Caco-2 (cell line): ENCODE data around the gene PLCXD3. TPM values are rescaled to one million over a fixed set of nuclear protein-coding genes. Genes with fewer than 3 reads are reported as not detected.

Experiments used
- BruUV-seq: library from RNA; stranded (reverse); fragments of 400-500 nt; replicated peaks from 2 replicates; lab custom pipeline; 2021; lab: Mats Ljungman, UMichigan
- CTCF ChIA-PET: fragments of 300-600 bp; sonication (Branson Sonifier 250); formaldehyde crosslinking; loops from one replicate; lab custom pipeline; 2022; ENCODE audit warnings: antibody characterized with exemption; lab: Charles Lee
- POLR2A ChIA-PET: fragments of 300-600 bp; sonication (Branson Sonifier 250); formaldehyde crosslinking; loops from one replicate; lab custom pipeline; 2022; ENCODE audit warnings: antibody characterized with exemption; lab: Charles Lee
- DNase-seq, 2 experiments: peaks; one replicate each; pipeline versions ENCODE4 v3.0.0 to v3.0.0-alpha.2; 2020 to 2022
- H3K27me3 ChIP-seq: replicated peaks from 2 replicates; pipeline ENCODE4 v1.6.0; 2011; ENCODE audit warnings: low read length; ENCODE audit not compliant: control insufficient read depth, insufficient read depth
- H3K36me3 ChIP-seq: 2 replicates; pipeline ENCODE4 v1.5.1; 2011; ENCODE audit warnings: low read length; ENCODE audit not compliant: control insufficient read depth, insufficient read depth
- H3K4me1 ChIP-seq: fragments of 250-450 bp; sonication (Bioruptor Pico); 2 replicates; pipeline ENCODE4 v1.5.1; 2020; ENCODE audit warnings: mild to moderate bottlenecking
- H3K4me3 ChIP-seq: 2 replicates; pipeline ENCODE4 v1.5.1; 2011; ENCODE audit warnings: low read depth, mild to moderate bottlenecking, control low read depth, low read length
- H3K9me3 ChIP-seq: fragments of 250-450 bp; sonication (Bioruptor Pico); 2 replicates; pipeline ENCODE4 v1.5.1; 2020; ENCODE audit warnings: mild to moderate bottlenecking, moderate library complexity
- H3K27ac Mint-ChIP-seq: one replicate; pipeline ENCODE4 v1.8.0; 2022; ENCODE audit warnings: mixed read lengths; ENCODE audit not compliant: unreplicated experiment
- H3K27me3 Mint-ChIP-seq: one replicate; pipeline ENCODE4 v1.8.0; 2022; ENCODE audit warnings: mixed read lengths; ENCODE audit not compliant: insufficient read depth, unreplicated experiment
- H3K36me3 Mint-ChIP-seq: one replicate; pipeline ENCODE4 v1.8.0; 2022; ENCODE audit warnings: mild to moderate bottlenecking, mixed read lengths; ENCODE audit not compliant: insufficient read depth, unreplicated experiment
- H3K4me1 Mint-ChIP-seq: one replicate; pipeline ENCODE4 v1.8.0; 2022; ENCODE audit warnings: low read depth, mixed read lengths; ENCODE audit not compliant: unreplicated experiment
- H3K4me3 Mint-ChIP-seq: one replicate; pipeline ENCODE4 v1.8.0; 2022; ENCODE audit warnings: mild to moderate bottlenecking, moderate library complexity, mixed read lengths; ENCODE audit not compliant: unreplicated experiment
- H3K9me3 Mint-ChIP-seq: one replicate; pipeline ENCODE4 v1.8.0; 2022; ENCODE audit warnings: mixed read lengths; ENCODE audit not compliant: unreplicated experiment
- intact Hi-C: fragments of 100-400 bp; cut with micrococcal nuclease; formaldehyde crosslinking; loops from one replicate; pipeline ENCODE4 v1.10.0; 2022; ENCODE audit not compliant: unreplicated experiment
- total RNA-seq: library from RNA; stranded (reverse); gene quantifications from 2 replicates; pipeline ENCODE4 v1.2.3, GENCODE V29; 2022
- TF ChIP-seq, protein P1 (sequence below), 2 experiments: fragments of 200-600 bp in 1 of 2; IDR thresholded peaks; 1 replicate in 1 of 2; 2 replicates in 1 of 2; pipeline versions ENCODE4 v1.5.1 to v1.8.0; 2011 to 2022; ENCODE audit warnings: antibody characterized with exemption in 1 of 2, control low read depth in 1 of 2, inconsistent platforms in 1 of 2, low read depth in 1 of 2, low read length in 1 of 2, mild to moderate bottlenecking in 1 of 2, moderate library complexity in 1 of 2; ENCODE audit not compliant: insufficient read depth in 1 of 2, severe bottlenecking in 1 of 2, unreplicated experiment in 1 of 2

The PLCXD3 gene
- total RNA-seq, 1 experiment from 2014 or later: 0.20 TPM

DNA sequence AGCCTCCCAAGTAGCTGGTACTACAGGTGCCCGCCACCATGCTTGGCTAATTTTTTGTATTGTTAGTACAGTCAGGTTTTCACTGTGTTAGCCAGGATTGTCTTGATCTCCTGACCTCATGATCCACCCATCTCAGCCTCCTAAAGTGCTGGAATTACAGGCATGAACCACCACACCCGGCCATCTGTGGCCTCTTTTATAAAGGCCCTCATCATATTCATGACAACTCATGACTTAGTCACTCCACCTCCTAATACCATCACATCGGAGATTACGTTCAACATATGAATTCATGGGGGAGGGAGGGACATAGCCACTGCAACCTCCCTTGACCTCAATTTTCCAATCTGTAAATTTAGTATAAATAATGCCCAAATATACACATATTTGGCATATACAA, 27.2 kb upstream of the PLCXD3 start:
- CTCF ChIA-PET: no interaction called here
- Mint-ChIP-seq H3K36me3 (no peaks in the 10 kb centered on the region), H3K27ac (no peak overlapping the region), H3K4me3 (no peak overlapping the region), H3K9me3 (peaks cover 22% of the 10 kb centered on the region), H3K27me3 (no peaks in the 10 kb centered on the region), H3K4me1 (no peaks in the 10 kb centered on the region)
- no peaks in the 10 kb centered on the region for H3K4me1 ChIP-seq
- intact Hi-C loops: no loop called here
- DNase-seq: no peak
- TF ChIP-seq, protein P1, sequence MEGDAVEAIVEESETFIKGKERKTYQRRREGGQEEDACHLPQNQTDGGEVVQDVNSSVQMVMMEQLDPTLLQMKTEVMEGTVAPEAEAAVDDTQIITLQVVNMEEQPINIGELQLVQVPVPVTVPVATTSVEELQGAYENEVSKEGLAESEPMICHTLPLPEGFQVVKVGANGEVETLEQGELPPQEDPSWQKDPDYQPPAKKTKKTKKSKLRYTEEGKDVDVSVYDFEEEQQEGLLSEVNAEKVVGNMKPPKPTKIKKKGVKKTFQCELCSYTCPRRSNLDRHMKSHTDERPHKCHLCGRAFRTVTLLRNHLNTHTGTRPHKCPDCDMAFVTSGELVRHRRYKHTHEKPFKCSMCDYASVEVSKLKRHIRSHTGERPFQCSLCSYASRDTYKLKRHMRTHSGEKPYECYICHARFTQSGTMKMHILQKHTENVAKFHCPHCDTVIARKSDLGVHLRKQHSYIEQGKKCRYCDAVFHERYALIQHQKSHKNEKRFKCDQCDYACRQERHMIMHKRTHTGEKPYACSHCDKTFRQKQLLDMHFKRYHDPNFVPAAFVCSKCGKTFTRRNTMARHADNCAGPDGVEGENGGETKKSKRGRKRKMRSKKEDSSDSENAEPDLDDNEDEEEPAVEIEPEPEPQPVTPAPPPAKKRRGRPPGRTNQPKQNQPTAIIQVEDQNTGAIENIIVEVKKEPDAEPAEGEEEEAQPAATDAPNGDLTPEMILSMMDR (IDR thresholded peaks at IDR 0.05; ENCODE audit: insufficient read depth in 1 of 2, low read depth in 1 of 2, low read length in 1 of 2, severe bottlenecking in 1 of 2, unreplicated experiment in 1 of 2): no peak
- no peaks in the 10 kb centered on the region for H3K36me3 ChIP-seq
- no peaks in the 10 kb centered on the region for H3K27me3 ChIP-seq
- H3K9me3 ChIP-seq: peaks cover 10% of the 10 kb centered on the region; the same call in 1 of the 2 replicates
- POLR2A ChIA-PET: no interaction called here
- no TSS peak for BruUV-seq
- H3K4me3 ChIP-seq: no peak overlapping the region

DNA sequence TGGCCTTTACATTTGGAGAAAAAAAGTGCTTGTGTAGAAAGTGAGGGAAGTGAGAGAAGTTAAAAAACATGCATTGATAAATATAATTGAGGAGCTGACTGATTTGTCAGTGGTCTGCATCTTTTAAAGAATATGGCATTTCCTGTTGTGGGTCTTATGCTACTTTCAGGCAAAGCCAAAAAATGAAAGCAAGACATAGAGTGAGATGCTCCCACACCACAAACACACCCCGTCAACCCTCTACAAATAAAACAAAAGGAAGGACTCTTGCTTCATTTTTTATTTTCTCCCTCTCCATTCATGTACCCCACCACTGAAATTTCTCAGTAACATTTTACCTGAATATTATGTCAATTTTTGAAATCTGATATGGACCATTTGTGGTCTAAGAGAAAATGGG, 22.1 kb upstream of the PLCXD3 start:
- Histone ChIP-seq H3K9me3 (peaks cover 39% of the 10 kb centered on the region), H3K36me3 (no peaks in the 10 kb centered on the region), H3K4me3 (no peak overlapping the region), H3K4me1 (peaks cover 11% of the 10 kb centered on the region), H3K27me3 (no peaks in the 10 kb centered on the region)
- H3K4me3 Mint-ChIP-seq: no peak overlapping the region
- ChIA-PET CTCF (no interaction called here), POLR2A (no interaction called here)
- BruUV-seq: no TSS peak
- H3K9me3 Mint-ChIP-seq: peaks cover 48% of the 10 kb centered on the region
- intact Hi-C loops: no loop called here
- peaks cover 8% of the 10 kb centered on the region for H3K36me3 Mint-ChIP-seq
- no peak for DNase-seq
- TF ChIP-seq, protein P1 (IDR thresholded peaks at IDR 0.05; ENCODE audit: insufficient read depth in 1 of 2, low read depth in 1 of 2, low read length in 1 of 2, severe bottlenecking in 1 of 2, unreplicated experiment in 1 of 2): no peak
- no peaks in the 10 kb centered on the region for H3K27me3 Mint-ChIP-seq
- H3K27ac Mint-ChIP-seq: peak overlapping the region; percentile 21
- no peaks in the 10 kb centered on the region for H3K4me1 Mint-ChIP-seq

DNA sequence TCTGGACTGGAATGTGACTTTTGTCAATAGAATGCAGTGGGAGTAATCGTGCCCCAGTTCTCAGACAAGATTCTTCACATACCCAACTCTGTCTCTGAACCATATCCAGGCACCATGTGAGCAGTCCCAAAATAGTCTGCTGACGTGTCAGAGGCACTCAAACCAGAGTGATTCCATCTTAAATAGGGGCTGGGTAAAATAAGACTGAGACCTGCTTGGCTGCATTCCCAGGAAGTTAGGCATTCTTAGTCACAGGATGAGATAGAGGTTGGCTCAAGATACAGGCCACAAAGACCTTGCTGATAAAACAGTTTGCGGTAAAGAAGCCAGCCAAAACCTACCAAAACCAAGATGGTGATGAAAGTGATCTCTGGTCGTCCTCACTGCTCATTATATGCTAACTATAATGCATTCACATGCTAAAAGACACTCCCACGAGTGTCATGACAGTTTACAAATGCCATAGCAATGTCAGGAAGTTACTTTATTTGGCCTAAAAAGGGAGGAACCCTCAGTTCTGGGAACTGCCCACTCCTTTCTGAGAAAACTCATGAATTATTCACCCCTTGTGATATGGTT, 16.9 kb upstream of the PLCXD3 start:
- CTCF ChIA-PET: no interaction called here
- Mint-ChIP-seq H3K27ac (peak overlapping the region; percentile 78), H3K4me3 (peak overlapping the region; percentile 46), H3K4me1 (peaks cover 27% of the 10 kb centered on the region), H3K9me3 (peaks cover 34% of the 10 kb centered on the region), H3K27me3 (no peaks in the 10 kb centered on the region), H3K36me3 (peaks cover 29% of the 10 kb centered on the region)
- POLR2A ChIA-PET: no interaction called here
- Histone ChIP-seq H3K27me3 (no peaks in the 10 kb centered on the region), H3K4me1 (peaks cover 43% of the 10 kb centered on the region), H3K4me3 (no peak overlapping the region), H3K9me3 (peaks cover 35% of the 10 kb centered on the region), H3K36me3 (no peaks in the 10 kb centered on the region)
- TF ChIP-seq, protein P1 (IDR thresholded peaks at IDR 0.05; ENCODE audit: insufficient read depth in 1 of 2, low read depth in 1 of 2, low read length in 1 of 2, severe bottlenecking in 1 of 2, unreplicated experiment in 1 of 2): no peak
- DNase-seq: peak; percentile 82 to 90
- BruUV-seq: no TSS peak
- intact Hi-C loops: loop anchor here (1.0 to 5.0 kb wide), 6 partner anchors 12 to 742 kb away; no protein-coding TSS in a partner anchor
